Spleen (tissue), 11 donors: Measurements from ENCODE around the gene B3GALNT2. TPM values are rescaled to one million over a fixed set of nuclear protein-coding genes. Genes with fewer than 3 reads are reported as not detected.
"Not testable (repeated sequence)": the region's sequence is repeated elsewhere in the genome, so short reads cannot be mapped to it uniquely, and the experiment has no call there.

ENCODE experiments used
- DNase-seq: peaks from one replicate; pipeline ENCODE4 v3.0.0-alpha.2; 2020
- H3K27ac ChIP-seq, 8 donors: fragments of 200-600 bp; sonication (generic) in 7 of 8; 1 replicate in 4 of 8; 2 replicates in 4 of 8; pipeline versions ENCODE4 v1.5.0 to v1.8.0; 2016 to 2021; ENCODE audit warnings: inconsistent platforms in 4 of 8, mild to moderate bottlenecking in 4 of 8, moderate library complexity in 1 of 8
- H3K27me3 ChIP-seq, 7 donors: fragments of 200-600 bp; sonication (generic) in 6 of 7; replicated peaks in 1 of 7; 1 replicate in 4 of 7; 2 replicates in 3 of 7; pipeline versions ENCODE4 v1.5.0 to v1.8.0; 2016 to 2021; ENCODE audit warnings: inconsistent platforms in 3 of 7, mild to moderate bottlenecking in 1 of 7
- H3K36me3 ChIP-seq, 6 donors: fragments of 200-600 bp; sonication (generic) in 5 of 6; 1 replicate in 4 of 6; 2 replicates in 2 of 6; pipeline versions ENCODE4 v1.5.0 to v1.8.0; 2016 to 2021; ENCODE audit warnings: inconsistent platforms in 2 of 6
- H3K4me1 ChIP-seq, 6 donors: fragments of 200-600 bp; sonication (generic) in 5 of 6; 1 replicate in 3 of 6; 2 replicates in 3 of 6; pipeline versions ENCODE4 v1.5.0 to v1.8.0; 2016 to 2021; ENCODE audit warnings: inconsistent platforms in 3 of 6
- H3K4me3 ChIP-seq, 8 donors: fragments of 200-600 bp; sonication (generic) in 7 of 8; 1 replicate in 4 of 8; 2 replicates in 4 of 8; pipeline versions ENCODE4 v1.5.0 to v1.8.0; 2016 to 2021; ENCODE audit warnings: inconsistent platforms in 4 of 8, mild to moderate bottlenecking in 4 of 8, moderate library complexity in 2 of 8
- H3K9me3 ChIP-seq, 8 donors: fragments of 200-600 bp; sonication (generic) in 7 of 8; 1 replicate in 4 of 8; 2 replicates in 4 of 8; pipeline versions ENCODE4 v1.5.0 to v1.8.0; 2016 to 2021; ENCODE audit warnings: inconsistent platforms in 4 of 8
- CTCF ChIP-seq, 11 experiments: fragments of 200-600 bp in 7 of 11; fragments of 450-650 bp in 4 of 11; sonication (generic) in 4 of 11; IDR thresholded peaks in 8 of 11; conservative IDR thresholded peaks in 3 of 11; 1 replicate in 7 of 11; 2 replicates in 4 of 11; pipeline versions ENCODE4 v1.4.0 to v1.8.0; 2016 to 2021; ENCODE audit warnings: antibody characterized with exemption in 11 of 11, inconsistent platforms in 4 of 11, mild to moderate bottlenecking in 1 of 11
- POLR2A ChIP-seq, 3 donors: fragments of 450-650 bp; IDR thresholded peaks; one replicate each; pipeline ENCODE4 v1.5.1; 2017; ENCODE audit warnings: antibody characterized with exemption in 3 of 3, mild to moderate bottlenecking in 1 of 3
- POLR2AphosphoS5 ChIP-seq, 3 donors: sonication (generic); formaldehyde crosslinking; IDR thresholded peaks; one replicate each; pipeline ENCODE4 v1.5.1; 2017; ENCODE audit warnings: antibody characterized with exemption in 3 of 3
- WGBS, 5 donors: extraction: QIAGEN DNeasy Blood & Tissue Kit in 3 of 5; methylation state at CpG; one replicate each; pipeline versions ENCODE4 v1.1.5 to v1.1.7; 2013 to 2018; 5-methylcytosine and 5-hydroxymethylcytosine counted together
- intact Hi-C: fragments of 100-400 bp; cut with DNase I; formaldehyde crosslinking; loops from one replicate; pipeline ENCODE4 v1.15.0; 2023; ENCODE audit warnings: low total_unique reads
- polyA plus RNA-seq, 3 donors: library from polyadenylated mRNA; stranded (reverse); fragments of 200-250 nt; gene quantifications; one replicate each; pipeline ENCODE4 v1.2.1, GENCODE V29; 2013
- total RNA-seq, 7 donors: library from RNA; depleted of rRNA in 3 of 7; stranded (reverse); fragments of >200 nt in 3 of 7; fragmentation: NEBNext Ultra II Directional in 4 of 7; extraction: Animal tissue kit (Norgen Biotek cat#: 25700) in 4 of 7; gene quantifications; one replicate each; pipeline versions ENCODE4 v1.1.0 to v1.2.1, GENCODE V29; 2016 to 2021
- donor health status: healthy with polysubstance abuse.
- donor health status: DM: no; HTN: no; CAD: no; lungs with moderate emphysema.
- donor health status: DM: no; HTN: no; CAD: no.
- donor health status: Bipolar disorder and iron deficiency.
- donor health status: healthy.
- donor health status: DM: no; HTN: no; CAD: no.
- donor health status: DM: yes; HTN: yes; CAD: no.

The B3GALNT2 gene
- total and polyA plus RNA-seq, 10 donors: 1.1 to 35.1 (median 11.7) TPM

GRCh38 chr1:235465066-235465465 is 39.2 kb downstream of the B3GALNT2 start:
- Histone ChIP-seq H3K27me3 (no peaks in the 10 kb centered on the region), H3K4me1 (peaks cover 0 to 11% (median 0%) of the 10 kb centered on the region in 6 donors), H3K9me3 (no peaks in the 10 kb centered on the region), H3K36me3 (peaks cover 0 to 47% (median 0%) of the 10 kb centered on the region in 6 donors), H3K27ac (no peak overlapping the region), H3K4me3 (no peak overlapping the region)
- intact Hi-C loops: no loop called here
- TF ChIP-seq CTCF (IDR thresholded peaks at IDR 0.05 in 8 of 11, conservative IDR thresholded peaks at IDR 0.05 in 3 of 11) (no peak), POLR2AphosphoS5 (IDR thresholded peaks at IDR 0.05) (no peak), POLR2A (IDR thresholded peaks at IDR 0.05) (no peak)
- no peak for DNase-seq
- 87 to 94% (median 93%) methylated on average over 3 of the region's 3 CpGs for WGBS, 5 donors

- H3K4me3 ChIP-seq, intact Hi-C loops, H3K27me3 ChIP-seq, DNase-seq, H3K27ac ChIP-seq, H3K9me3 ChIP-seq: not testable (repeated sequence)
- Histone ChIP-seq H3K36me3 (peaks cover 0 to 29% (median 0%) of the 10 kb centered on the region in 6 donors), H3K4me1 (peaks cover 0 to 11% (median 0%) of the 10 kb centered on the region in 6 donors)
- WGBS, 5 donors: 93 to 98% (median 97%) methylated on average over 3 of the region's 3 CpGs
Observed at GRCh38 chr1:235462832-235463231, 41.4 kb downstream of the B3GALNT2 start.

DNA sequence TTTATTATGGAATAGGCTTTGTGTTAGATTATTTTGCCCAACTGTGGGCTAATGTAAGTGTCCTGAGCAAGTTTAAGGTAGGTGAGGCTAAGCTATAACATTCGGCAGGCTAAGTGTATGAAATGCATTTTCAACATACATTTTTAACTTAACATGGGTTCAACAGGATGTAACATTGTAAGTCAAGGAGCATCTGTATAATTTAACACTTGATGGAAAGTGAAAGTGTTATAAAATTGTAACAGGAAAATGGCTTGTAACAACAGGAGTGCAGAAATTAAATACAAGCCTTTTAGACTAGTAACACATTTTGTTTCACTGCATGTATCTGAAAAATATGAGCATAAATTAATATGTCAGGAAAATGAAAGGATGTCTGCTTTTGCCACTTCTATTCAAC is 42.3 kb downstream of the B3GALNT2 start:
- peaks cover 0 to 11% (median 0%) of the 10 kb centered on the region in 6 donors for H3K4me1 ChIP-seq
- TF ChIP-seq POLR2A (IDR thresholded peaks at IDR 0.05): no peak
- no peak for TF ChIP-seq CTCF (IDR thresholded peaks at IDR 0.05 in 8 of 11, conservative IDR thresholded peaks at IDR 0.05 in 3 of 11)
- no peak for TF ChIP-seq POLR2AphosphoS5 (IDR thresholded peaks at IDR 0.05)
- H3K4me3 ChIP-seq: no peak overlapping the region
- no peaks in the 10 kb centered on the region for H3K27me3 ChIP-seq
- no peaks in the 10 kb centered on the region for H3K9me3 ChIP-seq
- WGBS, 5 donors: 44 to 66% (median 49%) methylated on average over 1 of the region's 1 CpG
- no peak overlapping the region for H3K27ac ChIP-seq
- DNase-seq: no peak
- peaks cover 0 to 27% (median 0%) of the 10 kb centered on the region in 6 donors for H3K36me3 ChIP-seq
- intact Hi-C loops: no loop called here

DNA sequence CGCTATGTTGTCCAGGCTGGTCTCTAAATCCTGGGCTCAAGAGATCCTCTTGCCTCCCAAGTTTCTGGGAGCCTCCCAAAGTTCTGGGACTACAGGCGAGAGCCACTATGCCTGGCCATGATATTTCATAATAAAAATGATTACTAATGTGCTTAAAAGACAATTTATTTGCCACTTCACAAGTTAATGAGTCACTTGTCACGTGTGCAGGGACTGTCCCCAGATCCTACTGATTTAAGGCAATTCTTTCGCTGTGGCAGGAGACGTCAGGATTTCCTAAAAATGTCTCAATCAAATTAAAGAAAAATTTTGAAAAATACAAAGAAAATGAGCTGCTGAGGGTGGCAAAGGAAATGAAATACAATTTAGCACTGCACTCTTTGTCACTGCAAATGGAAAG is 43.5 kb downstream of the B3GALNT2 start:
- intact Hi-C loops: no loop called here
- H3K4me3 ChIP-seq: no peak overlapping the region
- H3K4me1 ChIP-seq: peaks cover 0 to 11% (median 0%) of the 10 kb centered on the region in 6 donors
- peaks cover 0 to 20% (median 0%) of the 10 kb centered on the region in 6 donors for H3K36me3 ChIP-seq
- H3K9me3 ChIP-seq: no peaks in the 10 kb centered on the region
- DNase-seq: no peak
- TF ChIP-seq CTCF (IDR thresholded peaks at IDR 0.05 in 8 of 11, conservative IDR thresholded peaks at IDR 0.05 in 3 of 11) (no peak), POLR2AphosphoS5 (IDR thresholded peaks at IDR 0.05) (no peak), POLR2A (IDR thresholded peaks at IDR 0.05) (no peak)
- H3K27me3 ChIP-seq: no peaks in the 10 kb centered on the region
- H3K27ac ChIP-seq: no peak overlapping the region
- WGBS, 5 donors: 89 to 91% (median 89%) methylated on average over 5 of the region's 5 CpGs

- DNase-seq, H3K27me3 ChIP-seq, H3K4me3 ChIP-seq, intact Hi-C loops, H3K27ac ChIP-seq, H3K9me3 ChIP-seq: not testable (repeated sequence)
- WGBS, 5 donors: 92 to 96% (median 96%) methylated on average over 7 of the region's 7 CpGs
- Histone ChIP-seq H3K4me1 (peaks cover 0 to 11% (median 0%) of the 10 kb centered on the region in 6 donors), H3K36me3 (peaks cover 0 to 27% (median 5%) of the 10 kb centered on the region in 6 donors)
Observed at GRCh38 chr1:235457856-235458255, 46.4 kb downstream of the B3GALNT2 start.
